Forelimb muscle (tissue), 1 donor: Measurements from ENCODE around the gene CNOT9. TPM values are rescaled to one million over a fixed set of nuclear protein-coding genes. Genes with fewer than 3 reads are reported as not detected.
"Not testable (repeated sequence)": the region's sequence is repeated elsewhere in the genome, so short reads cannot be mapped to it uniquely, and the experiment has no call there.

ENCODE experiments used
- DNase-seq: peaks from one replicate; pipeline ENCODE4 v3.0.0-alpha.2; 2013; ENCODE audit warnings: low read depth
- polyA plus RNA-seq: library from polyadenylated mRNA; unstranded; fragments of 120-200 nt; gene quantifications from one replicate; pipeline ENCODE4 v1.2.1, GENCODE V29; 2013; ENCODE audit not compliant: insufficient read length

CNOT9 gene, protein sequence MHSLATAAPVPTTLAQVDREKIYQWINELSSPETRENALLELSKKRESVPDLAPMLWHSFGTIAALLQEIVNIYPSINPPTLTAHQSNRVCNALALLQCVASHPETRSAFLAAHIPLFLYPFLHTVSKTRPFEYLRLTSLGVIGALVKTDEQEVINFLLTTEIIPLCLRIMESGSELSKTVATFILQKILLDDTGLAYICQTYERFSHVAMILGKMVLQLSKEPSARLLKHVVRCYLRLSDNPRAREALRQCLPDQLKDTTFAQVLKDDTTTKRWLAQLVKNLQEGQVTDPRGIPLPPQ
- polyA plus RNA-seq = 37.3 TPM

DNA sequence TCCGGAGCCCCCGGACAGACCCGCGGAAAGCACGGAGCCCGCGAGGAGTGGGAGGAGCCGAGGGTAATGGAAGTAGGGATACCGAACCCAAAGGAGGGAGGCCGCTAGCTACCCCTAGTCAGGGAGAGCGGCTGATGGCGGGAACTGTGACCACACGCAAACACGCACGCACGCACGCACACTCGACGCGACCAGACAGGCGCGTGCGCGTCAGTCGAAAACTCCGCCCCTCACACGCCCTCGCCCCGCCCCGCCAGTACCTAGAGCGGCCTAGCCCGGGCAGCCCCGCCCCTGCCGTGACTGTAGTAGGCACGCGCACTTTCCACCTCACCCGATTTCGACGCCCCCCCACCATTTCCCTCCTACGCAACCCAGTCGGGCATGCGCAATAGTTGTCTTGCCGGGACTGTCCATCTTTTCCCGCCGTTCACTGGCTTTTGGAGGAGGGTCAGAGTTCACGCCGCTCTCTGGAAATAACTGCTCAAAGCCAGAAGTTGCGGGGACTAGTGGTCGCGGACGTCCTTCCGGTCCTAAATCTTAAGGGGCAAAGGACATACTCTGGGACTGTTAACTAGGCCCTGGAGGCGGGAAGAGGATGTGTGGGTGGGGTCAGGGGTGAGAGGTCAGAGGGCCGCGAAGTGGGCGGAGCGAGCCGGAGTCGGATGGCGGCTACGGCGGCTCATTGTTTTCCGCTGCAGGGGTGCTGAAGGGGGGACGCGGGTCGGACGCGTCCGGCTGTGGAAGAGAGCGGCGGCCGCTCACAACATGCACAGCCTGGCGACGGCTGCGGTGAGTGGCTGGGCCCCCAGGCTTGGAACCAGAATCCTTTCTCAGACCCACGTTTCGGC lies at the start of gene CNOT9, which contains the start of gene USP37:
CNOT9 (plus strand) TSS at position 650 of the 848 bp plus-strand sequence; CDS start at position 766, 116 bp downstream.
USP37 (minus strand) TSS at position 162 of the 848 bp plus-strand sequence. CDS start 9,698 bp downstream, outside the sequence.
- peak; percentile 90 for DNase-seq

DNA sequence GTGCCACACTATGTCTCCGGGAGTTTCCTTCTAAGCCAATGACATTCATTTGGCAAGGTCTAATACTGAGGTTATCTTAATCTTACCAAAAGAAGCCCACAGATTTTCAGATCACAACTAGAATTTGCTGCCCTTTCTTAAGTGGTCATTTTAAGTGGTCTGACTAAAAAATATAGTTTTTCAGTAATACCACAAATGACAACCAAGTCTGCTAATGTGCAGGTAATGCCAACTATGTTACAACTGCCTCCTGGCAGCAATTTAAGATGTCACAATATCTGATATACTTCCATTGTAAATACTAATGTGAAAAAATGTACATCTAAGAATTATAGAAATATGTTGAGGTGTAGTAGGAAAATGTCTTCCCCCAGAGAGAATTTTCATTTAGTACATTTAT lies 49.8 kb upstream of the CNOT9 start:
- DNase-seq = no peak

DNA sequence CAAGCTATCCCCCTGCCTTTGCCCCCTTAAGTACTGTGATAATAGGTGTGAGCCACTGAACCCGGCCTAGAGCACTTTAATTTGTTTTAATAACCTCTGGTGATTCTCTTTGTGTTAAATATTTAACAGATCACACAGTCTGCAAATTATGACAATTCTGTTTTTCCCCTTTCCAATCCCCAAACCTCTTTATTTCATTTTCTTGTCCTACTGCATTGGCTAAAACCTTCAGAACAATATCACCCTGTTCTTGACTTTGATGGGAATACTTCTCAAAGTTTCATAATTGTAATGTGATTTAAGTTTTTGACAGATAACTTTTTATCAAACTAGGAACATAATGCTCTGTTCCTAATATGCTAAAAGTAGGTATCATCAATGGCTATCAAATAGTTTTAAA lies 45.0 kb upstream of the CNOT9 start:
- no peak for DNase-seq

DNA sequence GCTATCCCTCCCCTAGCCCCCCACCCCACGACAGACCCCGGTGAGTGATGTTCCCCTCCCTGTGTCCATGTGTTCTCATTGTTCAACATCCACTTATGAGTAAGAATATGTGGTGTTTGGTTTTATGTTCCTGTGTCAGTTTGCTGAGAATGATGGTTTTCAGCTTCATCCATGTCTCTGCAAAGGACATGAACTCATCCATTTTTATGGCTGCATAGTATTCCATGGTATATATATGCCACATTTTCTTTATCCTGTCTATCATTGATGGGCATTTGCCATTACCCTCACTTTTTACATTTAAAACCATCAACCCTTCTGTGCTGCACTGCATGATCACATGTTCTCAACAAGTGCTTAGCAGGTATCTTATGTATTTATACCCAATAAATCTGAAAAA lies 40.2 kb upstream of the CNOT9 start:
- not testable (repeated sequence) for DNase-seq

DNA sequence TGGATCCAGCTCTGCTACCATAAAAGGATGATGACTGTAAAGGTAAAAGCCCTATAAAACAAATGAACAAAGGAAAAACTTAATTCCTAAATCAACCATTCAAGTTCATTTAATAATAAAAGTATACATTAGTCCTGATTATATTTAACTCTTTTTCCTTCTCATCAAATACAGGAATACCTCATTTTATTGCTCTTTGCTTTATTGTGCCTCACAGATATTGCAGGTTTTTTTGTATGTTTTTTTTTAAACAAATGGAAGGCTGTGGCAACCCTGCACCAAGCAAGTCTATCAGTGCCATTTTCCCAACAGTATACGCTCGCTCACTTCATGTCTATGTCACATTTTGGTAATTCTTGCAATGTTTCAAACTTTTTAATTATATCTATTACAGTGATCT lies 38.6 kb upstream of the CNOT9 start:
- DNase-seq = no peak

DNA sequence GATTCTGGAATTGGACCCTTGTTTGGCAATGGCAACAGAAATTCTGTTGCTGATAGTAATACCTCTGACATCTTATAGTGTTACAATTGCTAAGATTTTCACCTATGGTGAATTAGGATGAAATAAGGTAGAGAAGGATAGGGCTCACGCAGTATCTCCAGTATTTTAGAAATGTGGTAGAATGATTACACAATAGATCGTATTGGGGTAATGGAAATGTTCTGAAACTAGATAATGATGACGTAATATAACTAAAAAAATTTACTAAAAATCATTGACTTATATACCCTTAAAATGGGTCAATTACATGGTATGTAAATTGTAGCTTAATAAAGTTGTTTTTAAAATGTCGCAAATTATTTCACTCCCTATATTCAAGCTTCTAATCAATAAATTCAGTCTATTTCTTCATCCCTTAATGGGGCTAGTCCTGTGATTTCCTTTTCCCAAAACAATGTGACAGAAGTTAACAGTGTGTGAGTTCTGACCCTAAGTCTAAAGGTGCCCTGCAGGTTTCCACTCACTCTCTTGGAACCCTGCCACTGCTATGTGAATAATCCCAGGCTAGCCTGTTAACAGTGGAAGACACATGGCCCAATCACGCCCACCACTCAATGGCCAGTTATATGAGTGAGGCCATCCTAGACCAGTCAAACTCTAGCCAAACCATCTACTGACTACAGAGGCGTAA lies 31.7 kb upstream of the CNOT9 start:
- no peak for DNase-seq

DNA sequence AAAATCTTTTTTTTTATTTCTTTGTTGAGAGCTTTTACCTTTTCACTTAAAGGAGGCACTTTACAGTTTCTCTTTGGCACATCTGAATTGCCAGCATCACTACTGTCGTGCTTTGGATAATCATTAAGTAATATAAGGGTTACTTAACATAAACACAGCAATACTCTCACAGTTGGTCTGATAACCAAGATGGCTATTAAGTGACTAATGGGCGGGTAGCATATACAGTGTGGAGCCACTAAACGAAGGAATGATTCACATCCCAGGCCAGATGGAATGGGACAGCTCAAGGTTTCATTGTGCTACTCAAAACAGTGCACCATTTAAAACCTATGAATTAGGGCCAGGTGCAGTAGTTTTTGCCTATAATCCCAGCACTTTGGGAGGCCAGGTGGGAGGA lies 28.6 kb upstream of the CNOT9 start:
- DNase-seq = no peak

DNA sequence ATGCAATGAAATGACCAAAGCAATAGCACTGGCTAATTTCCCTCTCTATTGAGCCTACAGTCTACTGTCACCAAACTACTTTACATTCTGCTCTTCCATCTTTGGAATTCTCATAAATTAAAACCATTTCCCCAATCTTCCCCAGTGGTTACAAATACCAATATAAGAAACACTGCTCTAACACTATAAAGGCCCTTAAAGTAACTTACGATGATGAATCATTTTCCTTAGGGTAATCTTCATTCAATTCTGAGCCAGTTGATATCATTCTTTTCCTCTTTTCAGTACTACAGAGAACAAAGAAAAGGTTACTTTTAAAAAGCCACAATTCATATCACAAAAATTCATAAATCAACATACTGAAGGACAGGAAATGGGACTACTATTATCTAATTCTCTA lies 22.6 kb upstream of the CNOT9 start:
- DNase-seq = no peak

DNA sequence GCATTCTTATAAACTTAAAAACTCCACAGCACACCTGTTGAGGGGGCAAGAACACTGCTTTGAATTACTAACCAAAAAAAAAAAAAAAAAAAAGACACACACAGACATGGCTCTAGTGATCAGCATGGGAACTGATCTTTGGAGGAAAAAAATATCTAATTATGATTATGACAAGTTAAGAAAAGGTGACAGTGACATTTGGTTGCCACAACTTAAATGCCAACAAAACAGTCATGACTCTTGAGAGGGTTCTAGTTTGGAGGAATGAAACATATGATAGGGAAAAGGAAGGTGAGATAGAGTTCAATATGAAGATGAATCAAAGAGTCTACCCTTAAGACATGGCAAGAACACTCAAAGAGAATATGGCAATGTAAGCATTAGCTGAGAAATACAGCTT lies 21.1 kb upstream of the CNOT9 start:
- DNase-seq = no peak

DNA sequence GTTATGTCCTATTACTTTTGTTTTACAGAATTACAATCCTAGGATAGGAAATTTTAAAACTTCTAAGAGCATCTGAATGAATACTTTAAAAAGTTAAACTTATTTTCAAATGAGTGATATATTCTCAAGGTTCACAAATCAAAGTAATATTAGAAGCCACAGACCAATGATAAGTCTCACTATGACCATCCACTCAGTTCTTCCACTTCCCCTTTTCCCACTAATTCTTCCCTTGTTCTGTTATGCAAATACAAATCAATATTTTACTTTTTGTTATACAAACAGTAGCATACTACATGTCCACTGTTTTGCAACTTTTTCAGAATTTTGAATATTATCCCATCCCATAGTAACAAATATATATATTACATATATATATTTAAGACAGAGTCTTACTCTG lies 20.7 kb upstream of the CNOT9 start:
- no peak for DNase-seq

DNA sequence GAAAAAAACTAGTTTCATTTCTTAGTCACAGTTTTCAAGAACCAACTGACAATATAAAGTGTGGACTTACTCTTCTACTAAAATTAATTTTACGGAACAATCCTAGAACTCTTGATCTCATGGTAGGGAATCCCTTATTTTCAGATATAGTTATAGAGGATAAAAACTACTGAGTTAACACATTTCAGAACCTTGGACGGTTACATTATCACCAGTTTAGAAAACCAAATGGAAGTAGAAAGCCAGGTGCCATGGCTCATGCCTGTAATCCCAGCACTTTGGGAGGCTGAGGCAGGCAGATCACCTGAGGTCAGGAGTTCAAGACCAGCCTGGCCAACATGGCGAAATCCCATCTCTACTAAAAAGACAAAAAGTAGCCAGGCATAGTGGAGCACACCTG lies 14.4 kb upstream of the CNOT9 start:
- not testable (repeated sequence) for DNase-seq

DNA sequence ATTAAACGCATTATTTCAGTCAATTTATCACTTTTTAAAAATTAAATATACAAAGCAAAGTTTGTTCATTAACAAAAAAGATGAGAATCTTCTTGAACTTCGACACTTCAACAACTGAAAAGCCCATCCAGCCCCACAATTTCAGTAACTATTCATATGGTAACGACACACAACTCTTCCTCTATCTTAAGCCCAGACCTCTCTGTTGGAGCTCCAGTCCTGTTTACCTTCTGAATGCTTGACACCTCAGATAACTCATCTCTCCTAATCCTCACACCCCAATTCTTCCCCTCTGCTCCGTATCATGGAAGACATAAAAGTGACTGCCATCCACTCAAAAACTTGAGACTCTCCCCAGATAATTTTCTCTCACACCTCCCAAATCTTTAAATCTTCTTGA lies 13.1 kb upstream of the CNOT9 start:
- no peak for DNase-seq

DNA sequence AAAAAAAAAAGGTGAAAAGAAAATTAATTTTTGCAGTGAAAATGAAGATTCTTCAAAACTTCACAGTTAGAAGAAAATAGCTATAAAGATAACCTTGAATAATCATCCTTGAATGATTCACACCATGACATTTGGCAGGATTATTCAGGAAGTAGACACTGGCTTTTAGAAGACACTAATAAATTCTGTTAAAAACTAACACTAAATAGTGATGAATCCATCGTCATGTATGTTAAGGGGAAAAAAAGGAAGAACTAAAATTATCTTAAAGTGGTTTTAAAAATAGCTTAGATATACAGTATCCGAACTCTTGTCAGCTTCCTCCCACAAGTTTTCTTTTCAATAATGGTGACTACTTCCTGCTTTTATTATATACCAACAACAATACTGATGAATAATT lies 10.7 kb upstream of the CNOT9 start:
- DNase-seq = no peak

DNA sequence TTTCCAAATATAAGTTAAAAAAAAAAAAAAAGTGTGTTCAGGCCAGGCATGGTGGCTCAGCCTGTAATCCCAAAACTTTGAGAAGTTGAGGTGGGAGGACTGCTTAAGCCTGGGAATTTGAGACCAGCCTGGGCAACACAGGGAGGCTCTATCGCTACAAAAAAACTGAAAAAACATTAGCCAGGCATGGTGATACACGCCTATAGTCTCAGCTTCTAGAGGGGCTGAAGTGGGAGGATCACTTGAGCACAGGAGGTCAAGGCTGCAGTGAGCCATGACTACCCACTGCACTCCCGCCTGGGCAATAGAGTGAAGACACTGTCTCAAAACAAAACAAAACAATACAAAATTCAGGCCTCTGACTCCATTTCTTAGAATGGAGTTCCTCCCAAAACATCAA lies 9.7 kb upstream of the CNOT9 start:
- DNase-seq = no peak

DNA sequence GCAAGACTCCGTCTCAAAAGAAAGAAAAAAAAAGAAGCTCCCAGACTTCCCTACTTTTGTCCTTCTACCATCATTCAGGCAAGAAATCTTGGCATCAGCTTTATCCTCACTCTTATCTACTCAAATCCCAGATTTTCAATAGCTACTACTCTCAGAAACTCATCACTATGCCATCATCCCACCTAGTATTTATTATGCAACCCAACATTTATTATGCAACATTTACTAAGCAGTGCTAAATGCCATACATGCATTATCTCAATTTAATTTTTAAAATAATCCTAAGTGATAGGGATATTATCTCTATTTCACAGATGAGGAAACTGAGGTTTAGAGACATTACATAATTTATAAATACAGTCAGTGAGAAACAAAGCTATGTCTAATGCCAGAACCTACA lies 4.6 kb upstream of the CNOT9 start:
- DNase-seq = no peak

DNA sequence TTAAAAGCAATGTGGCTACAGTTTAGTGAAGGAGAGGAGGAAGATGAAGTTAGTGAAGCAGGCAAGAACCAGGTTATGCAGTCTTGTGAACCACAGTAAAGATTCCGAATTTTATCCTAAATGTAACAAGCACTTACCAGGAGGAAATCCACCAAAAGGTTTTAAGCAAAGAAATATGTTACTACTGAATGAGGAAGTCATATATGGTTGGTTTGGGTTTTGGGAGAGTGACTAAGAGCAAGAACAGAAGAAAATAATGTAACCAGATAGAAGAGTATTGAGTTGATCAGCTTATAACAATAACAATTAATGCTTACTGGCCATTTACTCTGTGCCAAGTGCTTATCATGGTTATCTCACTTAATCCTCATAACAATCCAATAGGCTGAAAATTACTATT lies 2.3 kb upstream of the CNOT9 start:
- no peak for DNase-seq

DNA sequence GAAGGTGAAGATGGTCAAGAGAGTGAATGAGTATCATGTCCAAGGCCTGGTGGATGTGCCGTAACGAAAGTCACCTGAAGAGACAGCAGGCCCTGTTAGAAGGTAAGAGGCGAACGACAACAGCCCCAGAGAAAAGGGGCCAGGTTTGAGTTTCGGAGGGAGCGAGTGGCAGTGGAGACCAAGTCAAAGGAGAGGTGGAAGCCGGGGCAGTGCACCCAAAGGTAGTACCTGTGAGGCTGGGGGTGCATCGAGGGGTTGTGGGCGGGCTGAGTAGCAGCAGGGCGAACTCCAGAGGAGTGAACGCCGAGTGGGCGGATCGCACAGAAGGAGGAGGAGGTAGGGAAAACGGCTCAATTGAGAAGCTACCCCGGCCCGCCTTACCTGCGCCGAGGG lies 846 bp upstream of the CNOT9 start:
- DNase-seq = no peak

DNA sequence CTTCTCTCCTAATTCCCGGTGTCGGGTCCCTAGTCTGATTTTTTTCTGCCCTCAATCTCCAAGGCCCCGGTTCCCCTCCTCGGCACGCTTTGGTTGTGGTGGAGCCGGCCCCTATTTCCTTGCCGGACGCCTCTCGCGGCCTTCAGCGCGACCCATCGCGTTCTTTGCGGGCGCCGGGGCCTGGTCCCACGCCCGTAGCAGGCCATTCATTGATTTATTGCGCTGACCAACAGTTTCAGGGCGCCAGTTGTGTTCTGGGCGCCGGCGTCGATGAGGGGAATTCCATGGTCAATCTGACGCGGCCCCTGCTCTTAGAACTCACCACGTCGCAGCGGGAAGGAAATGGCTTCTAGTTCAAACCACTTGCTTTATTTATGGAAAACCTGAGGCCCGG lies 396 bp downstream of the CNOT9 start:
- DNase-seq = no peak

DNA sequence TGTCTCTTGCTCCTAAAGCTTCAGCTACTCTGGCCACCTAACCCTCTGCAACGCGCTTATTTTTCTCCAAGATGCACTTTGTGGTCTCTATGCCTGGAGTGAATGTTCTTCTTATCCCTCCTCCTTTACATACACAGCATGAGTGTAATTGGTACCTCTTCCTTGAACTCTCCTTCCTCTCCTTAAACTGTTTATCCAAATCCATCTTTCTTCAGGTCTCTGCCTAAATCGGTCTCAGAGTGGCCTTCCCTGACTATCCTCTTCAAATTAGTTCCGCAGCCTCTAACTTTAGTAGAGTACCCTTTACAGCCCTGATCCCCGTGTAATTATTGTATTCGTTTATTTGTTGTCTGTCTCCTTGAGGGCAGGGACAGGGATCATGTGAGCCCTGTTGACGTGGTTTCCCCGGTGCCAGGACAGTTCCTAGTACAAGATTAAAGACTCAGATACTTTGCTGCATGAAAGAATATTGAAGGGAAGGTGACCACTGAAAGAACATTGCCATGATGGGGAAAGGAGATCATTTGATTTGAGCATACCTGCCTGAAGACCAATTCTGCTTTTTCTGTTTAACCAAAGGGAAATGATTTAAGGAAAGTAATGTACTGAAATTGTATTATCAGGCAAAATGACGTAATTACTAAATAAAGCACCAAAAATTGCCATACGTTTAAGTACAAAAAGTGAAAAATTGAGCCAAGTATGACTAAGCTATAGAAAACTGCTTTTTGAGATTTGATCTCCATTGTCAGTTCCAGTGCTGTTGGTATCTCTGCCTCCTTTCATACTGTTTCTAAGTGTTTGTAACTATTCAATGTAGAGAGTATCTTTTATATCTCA lies 1.2 kb downstream of the CNOT9 start:
- no peak for DNase-seq

DNA sequence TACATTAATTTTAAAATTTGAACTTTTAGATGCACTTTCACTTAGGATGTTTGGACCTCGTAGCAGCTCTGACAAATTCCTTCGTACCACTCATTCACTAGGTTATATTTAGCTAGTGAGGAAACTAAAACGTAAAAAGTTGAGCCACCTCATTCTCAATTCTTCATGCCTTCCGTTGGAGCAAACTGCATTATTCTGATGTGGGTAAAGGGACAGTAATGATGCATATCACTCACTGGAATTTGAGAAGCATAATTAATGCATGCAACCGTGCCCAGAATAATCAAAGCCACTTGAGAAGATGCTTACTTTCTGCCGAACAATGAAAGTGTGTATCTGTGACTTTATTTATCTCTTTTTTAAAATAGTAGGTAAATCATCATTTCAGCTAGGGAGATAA lies 2.2 kb downstream of the CNOT9 start:
- DNase-seq = no peak

DNA sequence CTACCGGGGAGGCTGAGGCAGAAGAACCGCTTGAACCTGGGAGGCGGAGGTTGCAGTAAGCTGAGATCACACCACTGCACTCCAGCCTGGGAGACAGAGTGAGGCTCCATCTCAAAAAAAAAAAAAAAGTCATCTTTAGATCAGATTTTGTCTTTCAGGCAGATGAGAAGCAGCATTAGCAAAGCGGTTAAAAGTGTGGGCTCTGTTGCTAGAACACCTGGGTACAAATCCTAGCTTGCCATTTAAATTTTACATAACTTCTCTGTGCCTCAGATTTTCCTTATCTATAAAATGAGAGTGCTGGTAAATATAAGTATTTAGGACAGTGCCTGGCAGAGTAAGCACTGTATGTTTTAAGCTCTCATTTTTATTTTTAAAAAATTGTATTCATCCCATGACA lies 8.2 kb downstream of the CNOT9 start:
- DNase-seq = no peak
